ENCODE measurements around the gene ARHGAP21. TPM values are rescaled to one million over a fixed set of nuclear protein-coding genes. Genes with fewer than 3 reads are reported as not detected.

Gene ARHGAP21
- total and polyA plus RNA-seq, 2 experiments from 2014 or later = 15.3 to 44.5 TPM

GRCh38 chr10:24545585-24545984 lies 178.1 kb downstream of the ARHGAP21 start:
- Histone ChIP-seq H3K4me2 (no peak overlapping the region), H3K4me3 (no peak overlapping the region), H3K4me1 (ENCODE audit: insufficient read depth) (no peaks in the 10 kb centered on the region), H3K27ac (ENCODE audit: low read depth) (no peak overlapping the region), H3K9me2 (ENCODE audit: insufficient read depth) (no peaks in the 10 kb centered on the region), H3F3A (replicated peaks; ENCODE audit: low read depth) (no peaks in the 10 kb centered on the region), H2AFZ (no peak overlapping the region), H4K20me1 (replicated peaks; ENCODE audit: insufficient read depth) (no peaks in the 10 kb centered on the region), H3K27me3 (ENCODE audit: insufficient read depth) (no peaks in the 10 kb centered on the region), H3K79me2 (replicated peaks; ENCODE audit: insufficient read depth) (no peaks in the 10 kb centered on the region), H3K36me3 (ENCODE audit: insufficient read depth) (no peaks in the 10 kb centered on the region)
- ATAC-seq = no peak
- TF ChIP-seq, protein P1, sequence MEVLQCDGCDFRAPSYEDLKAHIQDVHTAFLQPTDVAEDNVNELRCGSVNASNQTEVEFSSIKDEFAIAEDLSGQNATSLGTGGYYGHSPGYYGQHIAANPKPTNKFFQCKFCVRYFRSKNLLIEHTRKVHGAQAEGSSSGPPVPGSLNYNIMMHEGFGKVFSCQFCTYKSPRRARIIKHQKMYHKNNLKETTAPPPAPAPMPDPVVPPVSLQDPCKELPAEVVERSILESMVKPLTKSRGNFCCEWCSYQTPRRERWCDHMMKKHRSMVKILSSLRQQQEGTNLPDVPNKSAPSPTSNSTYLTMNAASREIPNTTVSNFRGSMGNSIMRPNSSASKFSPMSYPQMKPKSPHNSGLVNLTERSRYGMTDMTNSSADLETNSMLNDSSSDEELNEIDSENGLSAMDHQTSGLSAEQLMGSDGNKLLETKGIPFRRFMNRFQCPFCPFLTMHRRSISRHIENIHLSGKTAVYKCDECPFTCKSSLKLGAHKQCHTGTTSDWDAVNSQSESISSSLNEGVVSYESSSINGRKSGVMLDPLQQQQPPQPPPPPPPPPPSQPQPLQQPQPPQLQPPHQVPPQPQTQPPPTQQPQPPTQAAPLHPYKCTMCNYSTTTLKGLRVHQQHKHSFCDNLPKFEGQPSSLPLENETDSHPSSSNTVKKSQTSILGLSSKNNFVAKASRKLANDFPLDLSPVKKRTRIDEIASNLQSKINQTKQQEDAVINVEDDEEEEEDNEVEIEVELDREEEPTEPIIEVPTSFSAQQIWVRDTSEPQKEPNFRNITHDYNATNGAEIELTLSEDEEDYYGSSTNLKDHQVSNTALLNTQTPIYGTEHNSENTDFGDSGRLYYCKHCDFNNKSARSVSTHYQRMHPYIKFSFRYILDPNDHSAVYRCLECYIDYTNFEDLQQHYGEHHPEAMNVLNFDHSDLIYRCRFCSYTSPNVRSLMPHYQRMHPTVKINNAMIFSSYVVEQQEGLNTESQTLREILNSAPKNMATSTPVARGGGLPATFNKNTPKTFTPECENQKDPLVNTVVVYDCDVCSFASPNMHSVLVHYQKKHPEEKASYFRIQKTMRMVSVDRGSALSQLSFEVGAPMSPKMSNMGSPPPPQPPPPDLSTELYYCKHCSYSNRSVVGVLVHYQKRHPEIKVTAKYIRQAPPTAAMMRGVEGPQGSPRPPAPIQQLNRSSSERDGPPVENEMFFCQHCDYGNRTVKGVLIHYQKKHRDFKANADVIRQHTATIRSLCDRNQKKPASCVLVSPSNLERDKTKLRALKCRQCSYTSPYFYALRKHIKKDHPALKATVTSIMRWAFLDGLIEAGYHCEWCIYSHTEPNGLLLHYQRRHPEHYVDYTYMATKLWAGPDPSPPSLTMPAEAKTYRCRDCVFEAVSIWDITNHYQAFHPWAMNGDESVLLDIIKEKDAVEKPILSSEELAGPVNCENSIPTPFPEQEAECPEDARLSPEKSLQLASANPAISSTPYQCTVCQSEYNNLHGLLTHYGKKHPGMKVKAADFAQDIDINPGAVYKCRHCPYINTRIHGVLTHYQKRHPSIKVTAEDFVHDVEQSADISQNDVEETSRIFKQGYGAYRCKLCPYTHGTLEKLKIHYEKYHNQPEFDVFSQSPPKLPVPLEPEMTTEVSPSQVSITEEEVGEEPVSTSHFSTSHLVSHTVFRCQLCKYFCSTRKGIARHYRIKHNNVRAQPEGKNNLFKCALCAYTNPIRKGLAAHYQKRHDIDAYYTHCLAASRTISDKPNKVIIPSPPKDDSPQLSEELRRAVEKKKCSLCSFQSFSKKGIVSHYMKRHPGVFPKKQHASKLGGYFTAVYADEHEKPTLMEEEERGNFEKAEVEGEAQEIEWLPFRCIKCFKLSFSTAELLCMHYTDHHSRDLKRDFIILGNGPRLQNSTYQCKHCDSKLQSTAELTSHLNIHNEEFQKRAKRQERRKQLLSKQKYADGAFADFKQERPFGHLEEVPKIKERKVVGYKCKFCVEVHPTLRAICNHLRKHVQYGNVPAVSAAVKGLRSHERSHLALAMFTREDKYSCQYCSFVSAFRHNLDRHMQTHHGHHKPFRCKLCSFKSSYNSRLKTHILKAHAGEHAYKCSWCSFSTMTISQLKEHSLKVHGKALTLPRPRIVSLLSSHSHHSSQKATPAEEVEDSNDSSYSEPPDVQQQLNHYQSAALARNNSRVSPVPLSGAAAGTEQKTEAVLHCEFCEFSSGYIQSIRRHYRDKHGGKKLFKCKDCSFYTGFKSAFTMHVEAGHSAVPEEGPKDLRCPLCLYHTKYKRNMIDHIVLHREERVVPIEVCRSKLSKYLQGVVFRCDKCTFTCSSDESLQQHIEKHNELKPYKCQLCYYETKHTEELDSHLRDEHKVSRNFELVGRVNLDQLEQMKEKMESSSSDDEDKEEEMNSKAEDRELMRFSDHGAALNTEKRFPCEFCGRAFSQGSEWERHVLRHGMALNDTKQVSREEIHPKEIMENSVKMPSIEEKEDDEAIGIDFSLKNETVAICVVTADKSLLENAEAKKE (CRISPR knock-in tag; IDR thresholded peaks at IDR 0.05) = no peak
- no peak for TF ChIP-seq JUNB (IDR thresholded peaks at IDR 0.05; ENCODE audit: unreplicated experiment)
- no peak for TF ChIP-seq ZNF331 (CRISPR knock-in tag; IDR thresholded peaks at IDR 0.05; ENCODE audit: low read depth)
- no peak for TF ChIP-seq POLR2AphosphoS5 (IDR thresholded peaks at IDR 0.05; ENCODE audit: low read depth)
- TF ChIP-seq REST (IDR thresholded peaks at IDR 0.05; ENCODE audit: unreplicated experiment) = no peak
- TF ChIP-seq, protein P2, sequence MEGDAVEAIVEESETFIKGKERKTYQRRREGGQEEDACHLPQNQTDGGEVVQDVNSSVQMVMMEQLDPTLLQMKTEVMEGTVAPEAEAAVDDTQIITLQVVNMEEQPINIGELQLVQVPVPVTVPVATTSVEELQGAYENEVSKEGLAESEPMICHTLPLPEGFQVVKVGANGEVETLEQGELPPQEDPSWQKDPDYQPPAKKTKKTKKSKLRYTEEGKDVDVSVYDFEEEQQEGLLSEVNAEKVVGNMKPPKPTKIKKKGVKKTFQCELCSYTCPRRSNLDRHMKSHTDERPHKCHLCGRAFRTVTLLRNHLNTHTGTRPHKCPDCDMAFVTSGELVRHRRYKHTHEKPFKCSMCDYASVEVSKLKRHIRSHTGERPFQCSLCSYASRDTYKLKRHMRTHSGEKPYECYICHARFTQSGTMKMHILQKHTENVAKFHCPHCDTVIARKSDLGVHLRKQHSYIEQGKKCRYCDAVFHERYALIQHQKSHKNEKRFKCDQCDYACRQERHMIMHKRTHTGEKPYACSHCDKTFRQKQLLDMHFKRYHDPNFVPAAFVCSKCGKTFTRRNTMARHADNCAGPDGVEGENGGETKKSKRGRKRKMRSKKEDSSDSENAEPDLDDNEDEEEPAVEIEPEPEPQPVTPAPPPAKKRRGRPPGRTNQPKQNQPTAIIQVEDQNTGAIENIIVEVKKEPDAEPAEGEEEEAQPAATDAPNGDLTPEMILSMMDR (conservative IDR thresholded peaks at IDR 0.05; ENCODE audit: low read depth in 2 of 2) = no peak
- Mint-ChIP-seq H3K4me1 (peaks cover under 1% of the 10 kb centered on the region; the same call in 1 of the 3 replicates), H3K27me3 (ENCODE audit: insufficient read depth, low read depth, poor library complexity) (peaks cover 4% of the 10 kb centered on the region), H3K27ac (no peak overlapping the region), H3K9me3 (no peaks in the 10 kb centered on the region), H3K36me3 (ENCODE audit: low read depth) (peaks cover 9% of the 10 kb centered on the region; the same call in 2 of the 3 replicates), H3K4me3 (no peak overlapping the region)
- no peak for DNase-seq (ENCODE audit: low spot score)

Data from GM23338 (cell line).